HCEC 1CT (cell line): ENCODE measurements around the gene WDR62.
A peak's percentile ranks its signal among the peaks of the same experiment; 100 is the strongest.

ENCODE experiments used
- DNase-seq: peaks from one replicate; pipeline ENCODE4 v3.0.0-alpha.2; 2017

Gene WDR62

GRCh38 chr19:36142496-36142895, 87.8 kb downstream of the WDR62 start:
- DNase-seq, result no peak

DNA sequence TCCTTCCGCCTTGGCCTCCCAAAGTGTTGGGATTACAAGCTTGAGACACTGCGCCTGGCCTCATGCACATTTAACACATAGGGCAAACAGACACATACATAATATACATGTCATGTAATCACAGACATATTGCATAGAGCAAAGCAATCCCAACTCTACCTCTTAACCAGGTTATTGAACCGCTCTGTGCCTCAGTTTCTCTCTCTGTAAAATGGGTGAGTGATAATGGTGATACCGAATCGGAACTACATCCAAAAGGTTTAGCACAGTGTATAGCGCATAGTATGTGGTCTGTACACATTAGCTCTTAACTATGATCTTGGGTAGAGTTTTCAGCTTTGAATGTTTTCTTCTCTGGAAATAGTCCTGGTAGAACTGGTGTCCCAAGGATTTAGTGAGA, 89.9 kb downstream of the WDR62 start:
- no peak for DNase-seq

- no peak for DNase-seq
These were observed 95.1 kb downstream of the WDR62 start for GRCh38 chr19:36149673-36150406.

DNA sequence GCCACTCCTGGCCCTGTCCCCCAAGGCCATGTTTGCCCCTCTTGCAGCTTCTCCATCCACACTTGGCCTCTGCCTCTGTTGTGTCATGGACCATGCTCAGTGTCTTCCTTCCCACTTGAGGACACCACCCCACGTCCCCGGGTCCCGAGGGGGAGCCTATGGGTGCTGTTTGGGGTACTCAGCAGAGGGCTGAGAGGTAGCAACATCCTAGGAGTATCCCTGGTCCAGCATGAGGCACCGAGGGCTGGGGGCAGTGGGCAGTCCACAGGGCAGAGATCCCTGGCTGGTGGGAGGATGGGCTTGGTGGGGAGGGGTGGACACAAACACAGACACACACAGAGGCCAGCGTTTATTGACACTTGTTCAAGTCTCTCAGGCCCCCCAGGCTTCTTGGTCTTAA, 95.9 kb downstream of the WDR62 start:
- DNase-seq, result no peak

DNA sequence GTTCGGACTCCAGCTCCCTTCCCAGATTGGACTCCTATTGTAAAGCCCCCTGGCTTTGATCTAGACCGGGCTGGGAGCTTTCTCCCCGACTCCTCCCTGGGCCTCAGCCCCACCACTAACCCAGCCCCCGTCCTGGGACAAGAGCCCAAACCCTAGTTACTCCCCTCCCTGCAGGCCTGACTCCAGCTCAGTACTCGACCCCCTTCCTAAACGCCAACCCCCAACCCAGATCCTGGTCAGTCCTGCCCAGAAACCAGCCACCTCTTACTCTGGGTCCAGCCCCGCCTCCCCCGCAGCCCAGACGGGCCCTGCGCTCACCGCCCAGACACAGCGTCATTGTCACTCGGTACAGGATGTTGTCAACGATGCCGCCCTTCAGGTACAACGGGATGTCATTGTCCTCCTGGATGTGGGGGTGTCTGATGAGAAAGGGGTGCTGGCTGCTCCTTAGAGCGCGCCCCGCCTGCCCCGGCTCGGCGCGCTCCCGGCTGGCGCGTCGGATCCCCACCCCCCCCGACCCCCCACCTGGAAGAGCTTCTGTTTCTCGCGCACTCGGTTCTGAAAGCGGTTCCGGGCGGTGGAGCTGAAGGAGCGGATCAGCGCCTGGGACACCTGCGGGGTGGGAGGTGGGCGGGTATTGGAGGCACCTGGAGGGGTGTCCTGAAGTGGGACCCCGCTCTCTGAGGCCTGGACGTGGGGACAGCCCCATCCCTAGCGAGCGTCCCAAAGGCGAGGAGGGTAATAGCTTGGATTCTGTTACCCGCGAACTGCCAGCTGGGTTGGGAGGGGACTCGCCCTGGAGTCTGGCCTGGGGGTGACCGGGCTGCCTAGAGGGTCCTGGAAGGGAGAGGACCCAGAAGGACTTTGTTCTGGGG, 96.7 kb downstream of the WDR62 start:
- no peak for DNase-seq

GRCh38 chr19:36152019-36152351, 97.3 kb downstream of the WDR62 start:
- no peak for DNase-seq

- peak; percentile 6 for DNase-seq
These were observed 97.8 kb downstream of the WDR62 start, which contains the start of gene COX7A1 for GRCh38 chr19:36152352-36153091. COX7A1 (minus strand) TSS chr19:36152447; CDS start chr19:36152407, 40 bp downstream.

DNA sequence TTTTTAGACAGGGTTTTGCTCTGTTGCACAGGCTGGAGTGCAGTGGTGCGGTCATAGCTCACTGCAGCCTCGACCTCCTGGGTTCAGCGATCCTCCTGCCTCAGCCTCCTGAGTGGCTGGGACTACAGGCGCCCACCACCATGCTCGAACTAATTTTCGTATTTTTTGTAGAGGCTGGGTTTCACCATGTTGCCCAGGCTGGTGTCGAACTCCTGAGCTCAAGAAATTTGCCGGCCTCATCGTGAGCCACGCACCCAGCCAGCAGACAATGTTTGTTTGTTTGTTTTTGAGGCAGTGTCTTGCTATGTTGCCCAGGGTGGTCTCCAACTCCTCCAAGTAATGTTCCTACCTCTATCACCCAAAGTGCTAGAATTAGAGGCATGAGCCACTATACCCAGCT, 98.4 kb downstream of the WDR62 start:
- DNase-seq, result no peak
